GM12872 (cell line): ENCODE data around the gene DNAH5.

Experiments used
- CTCF ChIP-seq: IDR thresholded peaks from 3 replicates; pipeline ENCODE4 v1.5.1; 2011; ENCODE audit warnings: low read depth, mild to moderate bottlenecking, low read length, moderate library complexity; ENCODE audit not compliant: insufficient read depth

The DNAH5 gene

GRCh38 chr5:13957032-13957645 is 12.7 kb upstream of the DNAH5 start:
- peak; percentile 61 for TF ChIP-seq CTCF

GRCh38 chr5:13956471-13956870 is 12.0 kb upstream of the DNAH5 start:
- TF ChIP-seq CTCF: no peak

- no peak for TF ChIP-seq CTCF
Observed at GRCh38 chr5:13955896-13956295, 11.4 kb upstream of the DNAH5 start.

GRCh38 chr5:13946111-13946510 is 1.6 kb upstream of the DNAH5 start:
- no peak for TF ChIP-seq CTCF

- TF ChIP-seq CTCF: no peak
Observed at GRCh38 chr5:13945271-13945670, 783 bp upstream of the DNAH5 start.

- TF ChIP-seq CTCF: no peak
Observed at GRCh38 chr5:13943676-13944075, 812 bp downstream of the DNAH5 start.

GRCh38 chr5:13941468-13941867 is 3.0 kb downstream of the DNAH5 start:
- no peak for TF ChIP-seq CTCF
